ENCODE data around the gene DDX39B. TPM values are rescaled to one million over a fixed set of nuclear protein-coding genes. Genes with fewer than 3 reads are reported as not detected.

DDX39B gene
- total and polyA plus RNA-seq, 9 of the 15 experiments (the other 6 are each of a cell fraction or from before 2014, with no cell fraction given) = 479 to 869 (median 592) TPM

GRCh38 chr6:31493875-31494694 is 47.7 kb downstream of the DDX39B start (continued):
- TF ChIP-seq, protein P1, sequence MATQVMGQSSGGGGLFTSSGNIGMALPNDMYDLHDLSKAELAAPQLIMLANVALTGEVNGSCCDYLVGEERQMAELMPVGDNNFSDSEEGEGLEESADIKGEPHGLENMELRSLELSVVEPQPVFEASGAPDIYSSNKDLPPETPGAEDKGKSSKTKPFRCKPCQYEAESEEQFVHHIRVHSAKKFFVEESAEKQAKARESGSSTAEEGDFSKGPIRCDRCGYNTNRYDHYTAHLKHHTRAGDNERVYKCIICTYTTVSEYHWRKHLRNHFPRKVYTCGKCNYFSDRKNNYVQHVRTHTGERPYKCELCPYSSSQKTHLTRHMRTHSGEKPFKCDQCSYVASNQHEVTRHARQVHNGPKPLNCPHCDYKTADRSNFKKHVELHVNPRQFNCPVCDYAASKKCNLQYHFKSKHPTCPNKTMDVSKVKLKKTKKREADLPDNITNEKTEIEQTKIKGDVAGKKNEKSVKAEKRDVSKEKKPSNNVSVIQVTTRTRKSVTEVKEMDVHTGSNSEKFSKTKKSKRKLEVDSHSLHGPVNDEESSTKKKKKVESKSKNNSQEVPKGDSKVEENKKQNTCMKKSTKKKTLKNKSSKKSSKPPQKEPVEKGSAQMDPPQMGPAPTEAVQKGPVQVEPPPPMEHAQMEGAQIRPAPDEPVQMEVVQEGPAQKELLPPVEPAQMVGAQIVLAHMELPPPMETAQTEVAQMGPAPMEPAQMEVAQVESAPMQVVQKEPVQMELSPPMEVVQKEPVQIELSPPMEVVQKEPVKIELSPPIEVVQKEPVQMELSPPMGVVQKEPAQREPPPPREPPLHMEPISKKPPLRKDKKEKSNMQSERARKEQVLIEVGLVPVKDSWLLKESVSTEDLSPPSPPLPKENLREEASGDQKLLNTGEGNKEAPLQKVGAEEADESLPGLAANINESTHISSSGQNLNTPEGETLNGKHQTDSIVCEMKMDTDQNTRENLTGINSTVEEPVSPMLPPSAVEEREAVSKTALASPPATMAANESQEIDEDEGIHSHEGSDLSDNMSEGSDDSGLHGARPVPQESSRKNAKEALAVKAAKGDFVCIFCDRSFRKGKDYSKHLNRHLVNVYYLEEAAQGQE (IDR thresholded peaks at IDR 0.05; ENCODE audit: borderline replicate concordance) = peak; percentile 85; the same call in 1 of the 2 replicates
- TF ChIP-seq, protein P1 (CRISPR knock-in tag; IDR thresholded peaks at IDR 0.05; ENCODE audit: low read depth) = no peak; the same call in 1 of the 2 replicates
- no peak for TF ChIP-seq ARID4B (CRISPR knock-in tag; IDR thresholded peaks at IDR 0.05)
- TF ChIP-seq GTF2F1 (IDR thresholded peaks at IDR 0.05; ENCODE audit: low read depth, low read length) = no peak
- TF ChIP-seq FOXK1 (CRISPR knock-in tag; IDR thresholded peaks at IDR 0.05; ENCODE audit: borderline replicate concordance) = 0 out of 2 replicates have a peak, but pooled peaks have one; percentile 7
- TF ChIP-seq KAT8 (IDR thresholded peaks at IDR 0.05; ENCODE audit: low read depth) = no peak
- peak in 1 of 2 experiments; percentile 82; a peak in 2 of 4 replicates for TF ChIP-seq RCOR1 (IDR thresholded peaks at IDR 0.05; ENCODE audit: borderline replicate concordance in 1 of 2, low read depth in 2 of 2, low read length in 2 of 2)
- TF ChIP-seq ATF3 (IDR thresholded peaks at IDR 0.05) = no peak
- no peak for TF ChIP-seq ATF3 (CRISPR knock-in tag; conservative IDR thresholded peaks at IDR 0.05)
- no peak for TF ChIP-seq ZNF217 (CRISPR knock-in tag; IDR thresholded peaks at IDR 0.05)
- no peak for TF ChIP-seq ZNF830 (CRISPR knock-in tag; IDR thresholded peaks at IDR 0.05)
- no peak for TF ChIP-seq SMARCB1 (IDR thresholded peaks at IDR 0.05; ENCODE audit: insufficient read length, low read depth)
